ENCODE data around the gene MGST3.

- TF ChIP-seq CTCF (IDR thresholded peaks at IDR 0.05; ENCODE audit: insufficient read depth, low read length) (no peak), REST (IDR thresholded peaks at IDR 0.05; ENCODE audit: insufficient replicate concordance, low read depth) (no peak), SPI1 (IDR thresholded peaks at IDR 0.05; ENCODE audit: borderline replicate concordance, low read depth) (no peak), POLR2AphosphoS5 (IDR thresholded peaks at IDR 0.05; ENCODE audit: low read depth) (no peak)
Measured at GRCh38 chr1:165619647-165620151, 11.3 kb upstream of the MGST3 start.

Data from HL-60 (cell line).